RWPE2 (cell line): Measurements from ENCODE around the gene CHP1.
"Not testable (repeated sequence)": the region's sequence is repeated elsewhere in the genome, so short reads cannot be mapped to it uniquely, and the experiment has no call there.

Experiments used
- ATAC-seq: fragments of 200-7000 bp; cut with Tn5 transposase; 3 replicates; pipeline ENCODE4 v1.9.1; 2021; ENCODE audit warnings: low read depth
- DNase-seq: peaks from one replicate; pipeline ENCODE4 v3.0.0-alpha.2; 2020; ENCODE audit warnings: low spot score
- H3K27ac ChIP-seq: fragments of 450-650 bp; 2 replicates; pipeline ENCODE4 v1.5.1; 2017; ENCODE audit warnings: mild to moderate bottlenecking; ENCODE audit not compliant: poor library complexity, severe bottlenecking
- H3K27me3 ChIP-seq: fragments of 250-450 bp; sonication (Bioruptor Pico); 2 replicates; pipeline ENCODE4 v1.5.1; 2021; ENCODE audit warnings: mild to moderate bottlenecking, moderate library complexity; ENCODE audit not compliant: insufficient read depth, poor library complexity, severe bottlenecking
- H3K36me3 ChIP-seq: fragments of 250-450 bp; sonication (Bioruptor Pico); 2 replicates; pipeline ENCODE4 v1.5.1; 2020; ENCODE audit warnings: low read depth, mild to moderate bottlenecking, moderate library complexity
- H3K4me1 ChIP-seq: fragments of 250-450 bp; sonication (Bioruptor Pico); 2 replicates; pipeline ENCODE4 v1.5.1; 2021; ENCODE audit warnings: mild to moderate bottlenecking, moderate library complexity; ENCODE audit not compliant: insufficient read depth, poor library complexity, severe bottlenecking
- H3K4me3 ChIP-seq: fragments of 250-450 bp; sonication (Bioruptor Pico); 2 replicates; pipeline ENCODE4 v1.5.1; 2021; ENCODE audit warnings: mild to moderate bottlenecking, moderate library complexity; ENCODE audit not compliant: severe bottlenecking
- H3K9me3 ChIP-seq: fragments of 250-450 bp; sonication (Bioruptor Pico); 2 replicates; pipeline ENCODE4 v1.5.1; 2021; ENCODE audit warnings: mild to moderate bottlenecking, moderate library complexity; ENCODE audit not compliant: severe bottlenecking
- TF ChIP-seq, protein P1 (sequence below): fragments of 450-650 bp; IDR thresholded peaks from one replicate; pipeline ENCODE4 v1.5.1; 2017; ENCODE audit warnings: mild to moderate bottlenecking, moderate library complexity; ENCODE audit not compliant: poor library complexity, severe bottlenecking

Gene CHP1

DNA sequence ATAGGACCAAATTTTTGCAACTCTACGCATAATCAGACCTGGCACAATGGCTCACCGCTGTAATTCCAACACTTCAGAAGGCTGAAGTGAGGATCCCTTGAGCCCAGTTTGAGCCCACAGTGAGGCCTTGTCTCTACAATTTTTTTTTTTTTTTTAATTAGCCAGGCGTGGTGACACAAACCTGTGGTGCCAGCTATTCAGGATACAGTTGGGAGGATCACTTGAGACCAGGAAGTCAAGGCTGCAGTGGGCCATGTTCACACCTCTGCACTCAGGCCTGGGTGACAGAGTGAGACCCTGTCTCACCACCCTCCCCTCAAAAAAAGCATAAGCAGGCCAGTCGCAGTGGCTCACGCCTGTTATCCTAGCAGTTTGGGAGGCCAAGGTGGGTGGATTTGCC, 76.6 kb downstream of the CHP1 start:
- no peaks in the 10 kb centered on the region for H3K27me3 ChIP-seq
- TF ChIP-seq, protein P1, sequence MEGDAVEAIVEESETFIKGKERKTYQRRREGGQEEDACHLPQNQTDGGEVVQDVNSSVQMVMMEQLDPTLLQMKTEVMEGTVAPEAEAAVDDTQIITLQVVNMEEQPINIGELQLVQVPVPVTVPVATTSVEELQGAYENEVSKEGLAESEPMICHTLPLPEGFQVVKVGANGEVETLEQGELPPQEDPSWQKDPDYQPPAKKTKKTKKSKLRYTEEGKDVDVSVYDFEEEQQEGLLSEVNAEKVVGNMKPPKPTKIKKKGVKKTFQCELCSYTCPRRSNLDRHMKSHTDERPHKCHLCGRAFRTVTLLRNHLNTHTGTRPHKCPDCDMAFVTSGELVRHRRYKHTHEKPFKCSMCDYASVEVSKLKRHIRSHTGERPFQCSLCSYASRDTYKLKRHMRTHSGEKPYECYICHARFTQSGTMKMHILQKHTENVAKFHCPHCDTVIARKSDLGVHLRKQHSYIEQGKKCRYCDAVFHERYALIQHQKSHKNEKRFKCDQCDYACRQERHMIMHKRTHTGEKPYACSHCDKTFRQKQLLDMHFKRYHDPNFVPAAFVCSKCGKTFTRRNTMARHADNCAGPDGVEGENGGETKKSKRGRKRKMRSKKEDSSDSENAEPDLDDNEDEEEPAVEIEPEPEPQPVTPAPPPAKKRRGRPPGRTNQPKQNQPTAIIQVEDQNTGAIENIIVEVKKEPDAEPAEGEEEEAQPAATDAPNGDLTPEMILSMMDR = no peak
- peaks cover 79% of the 10 kb centered on the region for H3K36me3 ChIP-seq
- H3K27ac ChIP-seq = no peak overlapping the region
- H3K9me3 ChIP-seq = no peaks in the 10 kb centered on the region
- H3K4me3 ChIP-seq = no peak overlapping the region
- peaks cover 2% of the 10 kb centered on the region for H3K4me1 ChIP-seq
- ATAC-seq (no peak), DNase-seq (no peak)

DNA sequence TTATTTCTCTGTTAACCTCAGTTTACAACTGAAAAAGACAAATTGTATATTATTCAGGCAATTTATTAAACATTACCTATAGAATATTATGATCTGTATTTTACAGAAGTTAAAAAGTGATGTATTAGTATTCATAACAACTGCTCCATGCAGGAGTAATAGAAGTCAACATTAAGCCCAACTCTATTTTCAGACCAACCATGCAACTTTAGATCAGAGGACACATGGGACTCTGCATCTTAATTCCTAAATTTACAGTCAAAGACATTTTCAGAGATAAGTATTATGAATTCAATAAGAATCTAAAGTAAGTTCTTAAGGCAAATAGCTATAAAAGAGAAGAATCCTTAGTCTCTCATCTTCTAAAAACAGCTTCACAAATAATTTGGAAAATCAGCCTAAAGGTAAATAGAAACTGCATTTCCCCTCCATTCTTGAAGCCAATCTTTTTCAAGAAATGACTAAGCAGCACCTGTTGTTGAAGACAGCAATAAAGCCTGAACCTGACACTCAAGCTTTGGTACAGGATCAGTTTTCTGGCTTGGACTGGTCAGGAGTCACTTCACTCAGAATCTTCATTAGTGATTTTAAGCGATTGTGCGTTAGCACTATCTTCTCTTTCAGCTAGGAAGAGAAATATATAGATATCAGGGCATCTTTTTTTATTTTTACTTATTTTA, 78.3 kb downstream of the CHP1 start:
- DNase-seq = no peak
- H3K27ac ChIP-seq = no peak overlapping the region
- H3K9me3 ChIP-seq = no peaks in the 10 kb centered on the region
- TF ChIP-seq, protein P1 = no peak
- peaks cover 87% of the 10 kb centered on the region for H3K36me3 ChIP-seq
- ATAC-seq = no peak
- H3K27me3 ChIP-seq = no peaks in the 10 kb centered on the region
- peaks cover 7% of the 10 kb centered on the region for H3K4me1 ChIP-seq
- H3K4me3 ChIP-seq = no peak overlapping the region

DNA sequence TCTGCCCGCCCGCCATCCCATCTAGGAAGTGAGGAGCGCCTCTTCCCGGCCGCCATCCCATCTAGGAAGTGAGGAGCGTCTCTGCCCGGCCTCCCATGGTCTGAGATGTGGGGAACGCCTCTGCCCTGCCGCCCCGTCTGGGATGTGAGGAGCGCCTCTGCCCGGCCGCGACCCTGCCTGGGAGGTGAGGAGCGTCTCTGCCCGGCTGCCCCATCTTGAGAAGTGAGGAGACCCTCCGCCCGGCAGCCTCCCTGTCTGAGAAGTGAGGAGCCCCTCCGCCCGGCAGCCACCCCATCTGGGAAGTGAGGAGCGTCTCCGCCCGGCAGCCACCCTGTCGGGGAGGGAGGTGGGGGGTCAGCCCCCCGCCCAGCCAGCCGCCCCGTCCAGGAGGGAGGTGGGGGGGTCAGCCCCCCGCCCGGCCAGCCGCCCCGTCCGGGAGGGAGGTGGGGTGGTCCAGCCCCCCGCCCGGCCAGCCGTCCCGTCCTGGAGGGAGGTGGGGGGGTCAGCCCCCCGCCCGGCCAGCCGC, 89.8 kb downstream of the CHP1 start:
- not testable (repeated sequence) for H3K9me3 ChIP-seq, H3K27ac ChIP-seq, DNase-seq, H3K4me1 ChIP-seq, ATAC-seq, H3K4me3 ChIP-seq, H3K27me3 ChIP-seq
- peaks cover 50% of the 10 kb centered on the region for H3K36me3 ChIP-seq

DNA sequence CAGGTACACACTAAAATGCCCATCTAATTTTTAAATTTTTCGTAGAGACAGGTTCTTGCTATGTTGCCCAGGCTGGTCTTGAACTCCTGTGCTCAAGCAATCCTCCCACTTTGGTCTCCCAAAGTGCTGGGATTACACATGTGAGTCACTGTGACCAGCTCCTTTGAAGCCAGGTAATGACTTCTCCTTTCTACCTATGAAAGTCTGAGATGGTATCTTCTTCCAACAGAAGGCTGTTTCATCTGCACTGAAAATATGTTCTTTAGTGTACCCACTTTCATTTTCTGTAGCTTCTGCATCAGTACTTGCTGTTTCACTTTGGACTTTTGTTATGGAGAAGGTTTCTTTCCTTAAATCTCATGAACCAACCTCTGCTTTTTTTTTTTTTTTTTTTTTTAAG, 92.5 kb downstream of the CHP1 start:
- Histone ChIP-seq H3K9me3 (no peaks in the 10 kb centered on the region), H3K4me1 (no peaks in the 10 kb centered on the region), H3K36me3 (peaks cover 47% of the 10 kb centered on the region), H3K27me3 (no peaks in the 10 kb centered on the region), H3K4me3 (no peak overlapping the region), H3K27ac (no peak overlapping the region)
- ATAC-seq (0 out of 3 replicates have a peak, but pooled peaks have one; percentile 17), DNase-seq (no peak)
- TF ChIP-seq, protein P1 = no peak

DNA sequence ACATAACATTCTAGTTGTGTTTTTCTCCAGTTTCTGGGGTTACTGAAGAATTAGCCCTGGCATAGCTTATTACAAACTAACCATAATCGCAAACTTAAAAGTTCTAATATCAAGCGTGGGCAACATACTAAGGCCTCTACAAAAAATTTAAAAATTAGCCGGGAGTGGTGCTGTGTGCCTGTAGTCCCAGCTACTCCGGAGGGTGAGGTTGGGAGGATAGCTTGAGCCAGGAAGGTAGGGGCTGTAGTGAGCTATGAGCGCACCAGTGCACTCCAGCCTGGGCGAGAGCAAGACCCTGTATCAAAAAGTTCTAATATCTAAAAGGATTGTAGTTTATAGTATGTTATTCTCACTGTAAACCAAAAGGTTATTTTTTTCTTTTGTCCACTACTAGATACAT, 100.2 kb downstream of the CHP1 start:
- H3K4me3 ChIP-seq = peak overlapping the region; percentile 82
- no peak for ATAC-seq
- H3K36me3 ChIP-seq = peaks cover 35% of the 10 kb centered on the region
- DNase-seq = no peak
- no peaks in the 10 kb centered on the region for H3K9me3 ChIP-seq
- H3K4me1 ChIP-seq = peaks cover 13% of the 10 kb centered on the region
- peak overlapping the region; percentile 75 for H3K27ac ChIP-seq
- H3K27me3 ChIP-seq = no peaks in the 10 kb centered on the region
- TF ChIP-seq, protein P1 = no peak
